Measurements from ENCODE around the gene STXBP4. TPM values are rescaled to one million over a fixed set of nuclear protein-coding genes. Genes with fewer than 3 reads are reported as not detected.

The STXBP4 gene
- total and polyA plus RNA-seq, 3 experiments from 2014 or later = 2.8 to 7.5 (median 6.9) TPM

DNA sequence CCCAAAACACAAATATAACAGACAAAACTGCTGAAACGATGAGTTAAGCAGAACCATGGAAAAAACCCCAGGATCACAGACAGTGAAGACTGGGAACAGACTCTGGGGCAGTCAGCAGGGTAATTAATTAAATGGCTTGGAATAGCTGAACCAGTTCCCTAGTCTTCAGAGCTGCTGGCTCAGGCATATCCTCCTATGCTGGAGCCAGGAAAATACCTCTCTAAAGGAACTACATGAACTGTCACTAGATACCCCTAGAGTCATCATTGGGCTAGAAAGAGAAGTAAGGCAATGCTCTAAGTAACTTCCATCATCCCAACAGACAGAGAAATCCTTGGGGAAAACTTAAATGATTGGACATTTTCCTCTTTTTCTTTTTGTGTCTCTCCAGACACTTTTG lies 113.0 kb downstream of the STXBP4 start:
- Mint-ChIP-seq H3K4me3 (no peak overlapping the region), H3K9me3 (no peaks in the 10 kb centered on the region), H3K27ac (no peak overlapping the region), H3K27me3 (no peaks in the 10 kb centered on the region), H3K36me3 (peaks cover 18 to 32% (median 27%) of the 10 kb centered on the region in 3 donors), H3K4me1 (no peaks in the 10 kb centered on the region)
- no peak for DNase-seq
- no peaks in the 10 kb centered on the region for H3K9me3 ChIP-seq (ENCODE audit: low read length)
- ChIA-PET POLR2A (no interaction called here), CTCF (no interaction called here)
- no peak overlapping the region for H3K27ac ChIP-seq (ENCODE audit: low read depth, low read length)
- peaks cover 6% of the 10 kb centered on the region for H3K36me3 ChIP-seq (ENCODE audit: insufficient read depth, low read length)
- H3K4me1 ChIP-seq (ENCODE audit: insufficient read depth, low read length) = no peaks in the 10 kb centered on the region
- H3K4me3 ChIP-seq (ENCODE audit: low read length) = no peak overlapping the region
- H3K27me3 ChIP-seq (ENCODE audit: insufficient read depth, low read length, poor library complexity, severe bottlenecking) = no peaks in the 10 kb centered on the region

DNA sequence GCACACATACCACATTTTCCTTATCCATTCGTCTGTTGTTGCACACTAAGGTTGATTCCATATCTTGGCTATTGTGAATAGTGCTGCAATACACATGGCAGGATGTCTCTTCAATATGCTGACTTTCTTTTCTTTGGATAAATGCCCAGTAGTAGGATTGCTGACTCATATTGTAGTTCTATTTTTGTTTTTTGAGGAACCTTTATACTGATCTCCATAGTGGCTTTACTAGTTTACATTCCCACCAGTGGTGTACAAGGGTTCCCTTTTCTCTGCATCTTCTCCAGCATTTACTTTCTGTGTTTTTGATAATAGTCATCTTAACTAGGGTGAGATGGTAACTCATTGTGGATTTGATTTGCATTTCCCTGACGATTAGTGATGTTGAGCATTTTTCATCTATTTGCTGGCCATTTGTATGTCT lies 118.1 kb downstream of the STXBP4 start:
- H3K27me3 Mint-ChIP-seq = no peaks in the 10 kb centered on the region
- POLR2A ChIA-PET = no interaction called here
- Histone ChIP-seq H3K9me3 (ENCODE audit: low read length) (no peaks in the 10 kb centered on the region), H3K36me3 (ENCODE audit: insufficient read depth, low read length) (peaks cover under 1% of the 10 kb centered on the region), H3K4me1 (ENCODE audit: insufficient read depth, low read length) (peaks cover 12% of the 10 kb centered on the region), H3K27ac (ENCODE audit: low read depth, low read length) (peak overlapping the region; percentile 45), H3K4me3 (ENCODE audit: low read length) (no peak overlapping the region), H3K27me3 (ENCODE audit: insufficient read depth, low read length, poor library complexity, severe bottlenecking) (no peaks in the 10 kb centered on the region)
- no peak for DNase-seq
- peaks cover 12 to 18% (median 14%) of the 10 kb centered on the region in 3 donors for H3K36me3 Mint-ChIP-seq
- no peaks in the 10 kb centered on the region for H3K9me3 Mint-ChIP-seq
- H3K4me3 Mint-ChIP-seq = no peak overlapping the region
- H3K27ac Mint-ChIP-seq = peak overlapping the region in 1 of 8 donors; percentile 18
- CTCF ChIA-PET = no interaction called here
- H3K4me1 Mint-ChIP-seq = peaks cover 18 to 28% (median 23%) of the 10 kb centered on the region in 3 donors

DNA sequence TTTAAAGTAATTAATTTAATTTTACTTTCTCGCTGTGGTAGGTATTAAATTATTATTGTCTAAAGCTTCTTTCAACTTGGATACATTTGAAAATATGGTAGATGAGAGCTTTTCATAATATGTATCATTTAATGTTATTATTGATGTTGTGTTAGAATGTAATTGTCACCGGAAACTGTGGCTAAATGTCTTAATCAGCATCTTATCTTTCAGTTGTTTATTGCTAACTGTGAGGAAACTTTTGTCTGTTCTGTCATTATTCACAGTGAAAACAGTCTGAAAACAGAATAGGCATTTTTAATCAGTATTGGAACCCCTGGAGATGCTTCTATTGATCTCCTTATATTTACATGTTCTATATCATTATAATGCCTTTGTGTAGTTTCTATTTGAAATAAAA lies 120.7 kb downstream of the STXBP4 start:
- Mint-ChIP-seq H3K36me3 (peaks cover 0 to 7% (median 4%) of the 10 kb centered on the region in 3 donors), H3K9me3 (no peaks in the 10 kb centered on the region), H3K27me3 (no peaks in the 10 kb centered on the region), H3K4me1 (peaks cover 28 to 47% (median 39%) of the 10 kb centered on the region in 3 donors), H3K4me3 (no peak overlapping the region), H3K27ac (peak overlapping the region in 5 of 8 donors; percentile 34 to 96 (median 78))
- no peaks in the 10 kb centered on the region for H3K36me3 ChIP-seq (ENCODE audit: insufficient read depth, low read length)
- ChIA-PET CTCF (no interaction called here), POLR2A (no interaction called here)
- no peaks in the 10 kb centered on the region for H3K27me3 ChIP-seq (ENCODE audit: insufficient read depth, low read length, poor library complexity, severe bottlenecking)
- H3K4me3 ChIP-seq (ENCODE audit: low read length) = no peak overlapping the region
- no peaks in the 10 kb centered on the region for H3K9me3 ChIP-seq (ENCODE audit: low read length)
- no peak for DNase-seq
- H3K4me1 ChIP-seq (ENCODE audit: insufficient read depth, low read length) = peaks cover 12% of the 10 kb centered on the region
- no peak overlapping the region for H3K27ac ChIP-seq (ENCODE audit: low read depth, low read length)

DNA sequence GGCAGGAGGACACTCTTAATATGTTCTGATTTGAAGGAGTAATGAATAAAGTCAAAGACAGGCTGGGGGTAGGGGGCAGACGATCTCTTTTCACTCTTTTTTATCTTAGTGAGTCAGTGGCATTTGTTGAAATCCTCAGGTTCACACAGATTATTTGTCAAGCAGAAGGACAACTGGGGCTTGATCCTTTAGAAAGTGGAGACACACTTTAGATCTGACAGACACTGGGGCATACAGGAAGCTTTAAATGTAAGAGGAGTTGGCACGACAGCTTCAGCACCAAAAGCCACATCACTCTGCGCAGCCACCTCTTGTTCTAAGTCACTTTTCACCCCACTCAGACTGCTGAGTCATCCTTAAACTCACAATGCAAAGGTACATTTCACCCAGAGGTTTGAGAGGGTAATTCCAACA lies 121.5 kb downstream of the STXBP4 start:
- Histone ChIP-seq H3K9me3 (ENCODE audit: low read length) (no peaks in the 10 kb centered on the region), H3K36me3 (ENCODE audit: insufficient read depth, low read length) (no peaks in the 10 kb centered on the region), H3K27ac (ENCODE audit: low read depth, low read length) (peak overlapping the region; percentile 18), H3K27me3 (ENCODE audit: insufficient read depth, low read length, poor library complexity, severe bottlenecking) (no peaks in the 10 kb centered on the region), H3K4me3 (ENCODE audit: low read length) (no peak overlapping the region), H3K4me1 (ENCODE audit: insufficient read depth, low read length) (peaks cover 12% of the 10 kb centered on the region)
- peak overlapping the region in 4 of 7 donors; percentile 9 to 45 (median 32) for H3K4me3 Mint-ChIP-seq
- ChIA-PET CTCF (no interaction called here), POLR2A (no interaction called here)
- H3K4me1 Mint-ChIP-seq = peaks cover 28 to 51% (median 39%) of the 10 kb centered on the region in 3 donors
- H3K9me3 Mint-ChIP-seq = no peaks in the 10 kb centered on the region
- peak overlapping the region in 7 of 8 donors; percentile 34 to 96 (median 79) for H3K27ac Mint-ChIP-seq
- DNase-seq = peak in 4 of 5 donors; percentile 8 to 61 (median 12)
- peaks cover 0 to 7% (median 4%) of the 10 kb centered on the region in 3 donors for H3K36me3 Mint-ChIP-seq
- no peaks in the 10 kb centered on the region for H3K27me3 Mint-ChIP-seq

DNA sequence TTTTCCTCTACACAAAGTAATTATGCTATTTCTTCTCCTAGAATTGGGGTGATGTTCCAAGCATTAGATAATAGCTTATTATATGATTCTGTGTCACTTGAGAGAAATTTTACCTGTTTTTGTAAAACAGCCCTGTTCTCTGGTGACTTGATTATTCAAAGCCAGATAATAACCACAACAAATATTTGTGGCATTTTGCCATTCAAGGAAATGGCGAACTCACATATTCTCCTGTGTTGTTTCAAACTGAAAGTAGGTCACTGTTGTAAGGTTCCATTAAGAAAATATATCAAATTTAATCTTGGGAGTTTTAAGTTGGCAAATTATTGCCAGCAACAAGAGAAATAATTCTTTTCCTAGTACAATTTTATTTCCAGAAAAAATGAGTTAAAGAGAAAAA lies 124.8 kb downstream of the STXBP4 start:
- H3K27me3 Mint-ChIP-seq = no peaks in the 10 kb centered on the region
- DNase-seq = no peak
- peak overlapping the region in 1 of 8 donors; percentile 52 for H3K27ac Mint-ChIP-seq
- H3K36me3 Mint-ChIP-seq = peaks cover 0 to 5% (median 4%) of the 10 kb centered on the region in 3 donors
- no peaks in the 10 kb centered on the region for H3K27me3 ChIP-seq (ENCODE audit: insufficient read depth, low read length, poor library complexity, severe bottlenecking)
- ChIA-PET POLR2A (no interaction called here), CTCF (no interaction called here)
- no peaks in the 10 kb centered on the region for H3K9me3 ChIP-seq (ENCODE audit: low read length)
- no peaks in the 10 kb centered on the region for H3K36me3 ChIP-seq (ENCODE audit: insufficient read depth, low read length)
- no peaks in the 10 kb centered on the region for H3K9me3 Mint-ChIP-seq
- H3K4me3 ChIP-seq (ENCODE audit: low read length) = no peak overlapping the region
- H3K4me1 Mint-ChIP-seq = peaks cover 28 to 51% (median 39%) of the 10 kb centered on the region in 3 donors
- peak overlapping the region in 1 of 7 donors; percentile 16 for H3K4me3 Mint-ChIP-seq
- H3K4me1 ChIP-seq (ENCODE audit: insufficient read depth, low read length) = peaks cover 12% of the 10 kb centered on the region
- H3K27ac ChIP-seq (ENCODE audit: low read depth, low read length) = no peak overlapping the region

DNA sequence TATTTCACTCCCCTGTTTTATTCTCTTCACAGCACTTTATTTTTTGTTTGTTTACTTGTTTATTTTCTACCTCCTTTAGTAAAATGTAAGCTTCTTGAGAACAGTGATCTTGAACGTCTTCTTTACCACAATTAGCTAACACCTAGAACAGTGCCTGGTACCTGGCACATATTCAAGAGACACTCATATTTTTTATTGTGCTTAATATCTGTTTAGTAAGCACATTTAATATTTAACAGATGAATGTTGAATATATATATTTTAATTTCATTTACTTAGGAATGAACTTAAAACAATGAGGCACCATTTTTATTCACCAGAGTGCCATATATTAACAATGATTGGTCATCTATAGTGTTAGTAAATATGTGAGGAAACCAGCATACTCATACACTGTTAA lies 130.2 kb downstream of the STXBP4 start:
- peaks cover 0 to 16% (median 3%) of the 10 kb centered on the region in 5 donors for H3K9me3 Mint-ChIP-seq
- Histone ChIP-seq H3K27me3 (ENCODE audit: insufficient read depth, low read length, poor library complexity, severe bottlenecking) (no peaks in the 10 kb centered on the region), H3K9me3 (ENCODE audit: low read length) (no peaks in the 10 kb centered on the region), H3K27ac (ENCODE audit: low read depth, low read length) (no peak overlapping the region), H3K4me3 (ENCODE audit: low read length) (no peak overlapping the region), H3K36me3 (ENCODE audit: insufficient read depth, low read length) (no peaks in the 10 kb centered on the region), H3K4me1 (ENCODE audit: insufficient read depth, low read length) (no peaks in the 10 kb centered on the region)
- POLR2A ChIA-PET = no interaction called here
- H3K27me3 Mint-ChIP-seq = no peaks in the 10 kb centered on the region
- H3K4me1 Mint-ChIP-seq = peaks cover under 1 to 8% (median 4%) of the 10 kb centered on the region in 3 donors
- no peak overlapping the region for H3K4me3 Mint-ChIP-seq
- no peak for DNase-seq
- no peak overlapping the region for H3K27ac Mint-ChIP-seq
- peaks cover 5 to 39% (median 17%) of the 10 kb centered on the region in 3 donors for H3K36me3 Mint-ChIP-seq
- CTCF ChIA-PET = no interaction called here

DNA sequence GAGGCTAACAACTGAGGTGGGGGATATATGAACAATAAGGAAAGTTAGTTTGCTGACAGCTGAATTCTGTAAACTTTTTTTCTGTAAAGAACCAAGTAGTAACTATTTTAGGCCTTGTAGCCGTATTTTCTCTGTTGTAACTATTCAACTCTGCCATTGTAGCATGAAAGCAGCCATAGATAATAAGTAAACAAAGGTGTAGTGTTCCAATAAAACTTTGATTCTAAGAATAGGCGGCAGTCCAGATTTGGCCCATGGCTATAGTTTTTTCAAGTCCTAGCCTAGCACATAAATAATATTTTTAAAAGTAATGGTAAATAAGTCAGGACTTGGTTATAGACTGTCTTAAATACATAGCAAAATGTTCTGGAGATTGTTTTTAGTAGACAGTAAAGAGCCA lies 142.0 kb downstream of the STXBP4 start:
- Mint-ChIP-seq H3K27me3 (no peaks in the 10 kb centered on the region), H3K27ac (no peak overlapping the region), H3K36me3 (peaks cover 15 to 35% (median 18%) of the 10 kb centered on the region in 3 donors), H3K4me3 (no peak overlapping the region), H3K4me1 (no peaks in the 10 kb centered on the region), H3K9me3 (peaks cover 6 to 15% (median 8%) of the 10 kb centered on the region in 5 donors)
- H3K36me3 ChIP-seq (ENCODE audit: insufficient read depth, low read length) = no peaks in the 10 kb centered on the region
- no peak overlapping the region for H3K27ac ChIP-seq (ENCODE audit: low read depth, low read length)
- H3K9me3 ChIP-seq (ENCODE audit: low read length) = no peaks in the 10 kb centered on the region
- POLR2A ChIA-PET = no interaction called here
- no peaks in the 10 kb centered on the region for H3K4me1 ChIP-seq (ENCODE audit: insufficient read depth, low read length)
- H3K27me3 ChIP-seq (ENCODE audit: insufficient read depth, low read length, poor library complexity, severe bottlenecking) = no peaks in the 10 kb centered on the region
- no peak overlapping the region for H3K4me3 ChIP-seq (ENCODE audit: low read length)
- no peak for DNase-seq
- CTCF ChIA-PET = interaction anchor here (1.2 kb wide), 1 partner anchor 52 kb away, joined by 3 read pairs; no protein-coding TSS in a partner anchor

DNA sequence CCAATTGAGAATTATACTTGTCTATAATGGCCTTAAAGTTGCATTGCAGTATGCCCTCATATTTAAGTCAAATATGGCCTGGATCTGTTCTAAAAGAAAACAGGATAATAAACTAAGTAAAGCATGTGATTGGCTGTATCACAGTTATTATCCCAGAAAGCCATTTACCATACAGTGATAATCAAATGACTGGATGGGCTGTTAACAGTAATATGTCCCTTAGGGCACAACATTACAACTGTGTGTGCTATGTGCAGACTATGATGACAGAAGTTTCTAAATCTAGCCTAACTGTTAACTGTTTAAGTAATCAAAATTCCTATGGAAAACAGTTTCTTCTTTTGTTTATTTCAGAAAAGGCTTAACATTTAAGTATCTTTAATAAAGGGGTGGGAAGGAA lies 145.7 kb downstream of the STXBP4 start:
- no peaks in the 10 kb centered on the region for H3K27me3 Mint-ChIP-seq
- H3K4me1 Mint-ChIP-seq = peaks cover 7 to 9% (median 7%) of the 10 kb centered on the region in 3 donors
- no peak overlapping the region for H3K4me3 Mint-ChIP-seq
- H3K9me3 Mint-ChIP-seq = no peaks in the 10 kb centered on the region
- no peak overlapping the region for H3K4me3 ChIP-seq (ENCODE audit: low read length)
- H3K27ac ChIP-seq (ENCODE audit: low read depth, low read length) = no peak overlapping the region
- H3K27me3 ChIP-seq (ENCODE audit: insufficient read depth, low read length, poor library complexity, severe bottlenecking) = no peaks in the 10 kb centered on the region
- H3K36me3 Mint-ChIP-seq = peaks cover 0 to 17% (median 3%) of the 10 kb centered on the region in 3 donors
- no peak for DNase-seq
- H3K27ac Mint-ChIP-seq = no peak overlapping the region
- no peaks in the 10 kb centered on the region for H3K4me1 ChIP-seq (ENCODE audit: insufficient read depth, low read length)
- no peaks in the 10 kb centered on the region for H3K36me3 ChIP-seq (ENCODE audit: insufficient read depth, low read length)
- POLR2A ChIA-PET = no interaction called here
- CTCF ChIA-PET = no interaction called here
- H3K9me3 ChIP-seq (ENCODE audit: low read length) = no peaks in the 10 kb centered on the region
